ENCODE results near the gene APOL6. TPM values are rescaled to one million over a fixed set of nuclear protein-coding genes. Genes with fewer than 3 reads are reported as not detected.

The APOL6 gene
- total RNA-seq, 1 donor from 2014 or later, result 4.8 TPM

DNA sequence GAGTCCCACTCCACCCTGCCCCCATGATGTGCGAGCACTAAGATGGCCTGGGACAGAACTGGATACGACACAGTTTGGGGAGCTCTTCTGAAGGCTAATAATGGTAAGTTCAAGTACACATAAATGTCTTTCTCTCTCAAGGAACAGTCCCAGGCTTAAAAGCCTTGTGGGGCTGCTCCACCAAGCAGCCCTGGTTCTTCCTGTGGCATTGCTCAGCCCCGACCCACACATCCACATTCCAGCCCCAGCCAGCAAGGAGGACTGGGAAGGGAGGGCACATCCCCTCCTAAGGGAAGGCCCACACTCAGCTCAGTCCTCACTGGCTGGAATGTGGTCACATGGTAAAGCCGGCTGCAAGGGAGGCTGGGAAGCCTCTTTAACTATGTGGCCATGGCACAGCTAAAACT, 17.9 kb upstream of the APOL6 start:
- TF ChIP-seq CTCF (IDR thresholded peaks at IDR 0.05; ENCODE audit: borderline replicate concordance), result no peak
- H3K4me1 ChIP-seq, result peaks cover 25% of the 10 kb centered on the region
- no peaks in the 10 kb centered on the region for H3K36me3 ChIP-seq
- no peaks in the 10 kb centered on the region for H3K27me3 ChIP-seq (ENCODE audit: low read depth)
- H3K9me3 ChIP-seq (replicated peaks), result no peaks in the 10 kb centered on the region
- intact Hi-C loops (cut with micrococcal nuclease), result no loop called here
- no peak overlapping the region for H3K4me3 ChIP-seq
- DNase-seq, result no peak
- no peak overlapping the region for H3K27ac ChIP-seq (replicated peaks)

- no peak overlapping the region for H3K27ac ChIP-seq (replicated peaks)
- no peaks in the 10 kb centered on the region for H3K27me3 ChIP-seq (ENCODE audit: low read depth)
- intact Hi-C loops (cut with micrococcal nuclease), result no loop called here
- TF ChIP-seq CTCF (IDR thresholded peaks at IDR 0.05; ENCODE audit: borderline replicate concordance), result no peak
- no peaks in the 10 kb centered on the region for H3K9me3 ChIP-seq (replicated peaks)
- H3K4me1 ChIP-seq, result peaks cover 25% of the 10 kb centered on the region
- no peak for DNase-seq
- H3K36me3 ChIP-seq, result no peaks in the 10 kb centered on the region
- H3K4me3 ChIP-seq, result no peak overlapping the region
Observed at GRCh38 chr22:35630891-35631290, 17.4 kb upstream of the APOL6 start.

DNA sequence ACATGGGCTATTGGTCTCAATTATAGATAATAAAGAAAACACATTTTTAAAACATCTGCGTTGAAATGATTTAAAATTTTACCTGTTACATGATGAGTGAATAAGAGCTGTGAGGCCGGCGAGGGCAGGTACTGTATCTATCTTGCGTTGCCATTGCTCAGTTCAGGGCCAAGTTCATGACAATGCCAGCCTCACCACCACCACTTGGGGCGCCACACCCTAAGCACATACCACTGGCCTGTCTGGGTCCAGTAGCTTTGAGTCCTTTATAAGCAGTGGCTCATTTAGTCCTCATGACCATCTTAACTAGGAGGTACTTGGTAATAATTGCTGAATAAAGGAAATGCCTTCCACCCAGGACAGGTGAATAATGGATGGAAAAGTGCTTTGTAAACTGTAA, 16.6 kb upstream of the APOL6 start:
- H3K27ac ChIP-seq (replicated peaks), result no peak overlapping the region
- no peaks in the 10 kb centered on the region for H3K36me3 ChIP-seq
- intact Hi-C loops (cut with micrococcal nuclease), result no loop called here
- peaks cover 19% of the 10 kb centered on the region for H3K4me1 ChIP-seq
- no peaks in the 10 kb centered on the region for H3K9me3 ChIP-seq (replicated peaks)
- no peaks in the 10 kb centered on the region for H3K27me3 ChIP-seq (ENCODE audit: low read depth)
- TF ChIP-seq CTCF (IDR thresholded peaks at IDR 0.05; ENCODE audit: borderline replicate concordance), result peak; percentile 52
- H3K4me3 ChIP-seq, result no peak overlapping the region
- no peak for DNase-seq

- Histone ChIP-seq H3K9me3 (replicated peaks) (no peaks in the 10 kb centered on the region), H3K27me3 (ENCODE audit: low read depth) (no peaks in the 10 kb centered on the region), H3K4me1 (peaks cover 17% of the 10 kb centered on the region), H3K27ac (replicated peaks) (no peak overlapping the region), H3K4me3 (no peak overlapping the region), H3K36me3 (no peaks in the 10 kb centered on the region)
- DNase-seq, result no peak
- no peak for TF ChIP-seq CTCF (IDR thresholded peaks at IDR 0.05; ENCODE audit: borderline replicate concordance)
- intact Hi-C loops (cut with micrococcal nuclease), result no loop called here
Observed at GRCh38 chr22:35632935-35633334, 15.3 kb upstream of the APOL6 start.

DNA sequence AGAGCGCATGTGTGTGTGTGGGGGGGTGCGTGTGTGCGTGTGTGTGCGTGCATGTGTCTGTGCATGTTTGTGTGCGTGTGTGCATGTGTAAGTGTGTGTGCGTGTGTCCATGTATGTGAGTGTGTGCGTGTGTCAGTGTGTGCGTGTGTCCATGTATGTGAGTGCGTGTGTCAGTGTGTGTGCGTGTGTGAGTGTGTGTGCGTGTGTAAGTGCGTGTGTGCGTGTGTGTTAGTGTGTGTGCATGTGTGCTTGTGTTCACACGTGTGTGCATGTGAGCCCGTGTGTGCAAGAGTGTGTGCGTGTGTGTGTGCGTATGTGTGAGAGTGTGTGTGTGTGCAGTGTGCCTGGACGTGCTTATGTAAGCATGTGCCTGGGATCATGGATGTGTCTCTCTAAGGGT, 14.7 kb upstream of the APOL6 start:
- TF ChIP-seq CTCF (IDR thresholded peaks at IDR 0.05; ENCODE audit: borderline replicate concordance), result no peak
- Histone ChIP-seq H3K4me1 (peaks cover 22% of the 10 kb centered on the region), H3K36me3 (no peaks in the 10 kb centered on the region), H3K4me3 (no peak overlapping the region), H3K9me3 (replicated peaks) (no peaks in the 10 kb centered on the region), H3K27ac (replicated peaks) (no peak overlapping the region), H3K27me3 (ENCODE audit: low read depth) (no peaks in the 10 kb centered on the region)
- no peak for DNase-seq
- intact Hi-C loops (cut with micrococcal nuclease), result no loop called here

DNA sequence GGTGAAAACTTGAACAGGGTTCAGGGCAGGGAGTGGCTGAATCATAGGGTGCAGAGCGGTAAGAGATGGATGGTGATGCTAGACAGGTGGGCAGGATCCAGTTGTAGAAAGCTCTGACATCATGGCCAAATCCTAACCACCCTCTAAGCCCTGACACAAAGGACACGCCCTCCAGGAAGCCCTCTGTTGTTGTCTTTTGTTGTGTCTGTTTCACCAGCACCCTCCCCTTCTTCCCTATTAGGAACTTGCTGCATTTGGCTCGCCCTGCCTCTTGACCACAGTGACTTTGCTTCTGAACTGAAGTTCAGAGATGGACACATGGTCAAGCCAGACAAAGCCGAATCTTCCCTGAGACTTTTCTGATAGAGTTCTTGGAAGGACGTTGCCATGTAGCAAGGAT, 14.2 kb upstream of the APOL6 start:
- DNase-seq, result no peak
- no peak for TF ChIP-seq CTCF (IDR thresholded peaks at IDR 0.05; ENCODE audit: borderline replicate concordance)
- no peaks in the 10 kb centered on the region for H3K27me3 ChIP-seq (ENCODE audit: low read depth)
- intact Hi-C loops (cut with micrococcal nuclease), result no loop called here
- H3K27ac ChIP-seq (replicated peaks), result no peak overlapping the region
- H3K4me3 ChIP-seq, result no peak overlapping the region
- H3K36me3 ChIP-seq, result no peaks in the 10 kb centered on the region
- no peaks in the 10 kb centered on the region for H3K9me3 ChIP-seq (replicated peaks)
- H3K4me1 ChIP-seq, result peaks cover 27% of the 10 kb centered on the region

Measured in left ventricle myocardium inferior (tissue), 1 donor.